GM23248 (cell line): ENCODE results near the gene FBXO42.

Source experiments
- EZH2 ChIP-seq: fragments of 200-600 bp; sonication (generic); IDR thresholded peaks from 2 replicates; pipeline ENCODE4 v1.6.1; 2018; ENCODE audit warnings: antibody characterized with exemption, mild to moderate bottlenecking; ENCODE audit not compliant: insufficient read depth, poor library complexity, severe bottlenecking
- EZH2phosphoT487 ChIP-seq: fragments of 200-600 bp; sonication (generic); IDR thresholded peaks from 2 replicates; pipeline ENCODE4 v1.6.1; 2018; ENCODE audit warnings: antibody characterized with exemption, moderate library complexity, mild to moderate bottlenecking, low read depth; ENCODE audit not compliant: insufficient read depth

DNA sequence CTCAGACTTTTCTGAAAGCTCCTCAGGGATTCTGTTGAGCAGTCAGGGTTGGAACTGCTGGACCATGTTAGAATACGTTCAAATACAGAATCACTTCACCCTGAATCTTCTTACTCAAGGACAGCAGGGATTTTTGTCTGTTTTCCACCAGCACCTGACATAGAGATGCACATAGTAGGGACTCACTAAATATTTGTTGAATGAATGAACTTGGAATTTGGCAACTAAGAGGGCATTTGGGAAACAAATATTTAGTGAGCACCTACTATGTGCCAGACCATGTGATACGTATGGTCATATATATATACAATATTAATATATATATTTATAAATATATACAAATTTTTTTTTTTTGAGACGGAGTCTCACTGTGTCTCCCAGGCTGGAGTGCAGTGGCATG is 4.6 kb upstream of the FBXO42 start:
- TF ChIP-seq EZH2: no peak
- TF ChIP-seq EZH2phosphoT487: no peak
